GM19351 (cell line): Measurements from ENCODE around the gene CD1E.
"Not testable (repeated sequence)": the region's sequence is repeated elsewhere in the genome, so short reads cannot be mapped to it uniquely, and the experiment has no call there.

ENCODE experiments used
- ATAC-seq: cut with Tn5 transposase; IDR thresholded peaks from one replicate; pipeline ENCODE4 v1.9.1; 2021; ENCODE audit warnings: mild to moderate bottlenecking, moderate library complexity; ENCODE audit not compliant: unreplicated experiment

The CD1E gene

GRCh38 chr1:158357441-158357840 is 3.7 kb downstream of the CD1E start:
- ATAC-seq: no peak

DNA sequence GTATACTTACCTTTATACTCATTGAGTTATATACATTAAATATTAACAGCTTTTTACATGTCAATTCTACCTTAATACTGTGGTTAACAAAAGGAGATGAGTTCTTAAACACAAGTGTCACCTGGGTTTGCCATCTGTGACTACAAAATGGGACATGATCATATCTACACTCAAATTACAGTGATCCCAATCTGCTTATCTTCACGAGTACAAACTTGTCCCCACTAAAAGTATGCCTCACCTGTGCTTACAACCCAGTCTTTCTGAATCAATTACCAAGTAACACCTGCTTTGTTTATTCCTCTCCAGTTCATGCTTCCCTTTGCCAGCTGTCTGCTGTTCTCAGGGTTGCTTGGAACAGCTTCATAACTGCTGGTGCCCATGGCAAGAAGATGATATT is 8.8 kb downstream of the CD1E start:
- no peak for ATAC-seq

- no peak for ATAC-seq
These were observed 9.2 kb downstream of the CD1E start for GRCh38 chr1:158362941-158363340.

DNA sequence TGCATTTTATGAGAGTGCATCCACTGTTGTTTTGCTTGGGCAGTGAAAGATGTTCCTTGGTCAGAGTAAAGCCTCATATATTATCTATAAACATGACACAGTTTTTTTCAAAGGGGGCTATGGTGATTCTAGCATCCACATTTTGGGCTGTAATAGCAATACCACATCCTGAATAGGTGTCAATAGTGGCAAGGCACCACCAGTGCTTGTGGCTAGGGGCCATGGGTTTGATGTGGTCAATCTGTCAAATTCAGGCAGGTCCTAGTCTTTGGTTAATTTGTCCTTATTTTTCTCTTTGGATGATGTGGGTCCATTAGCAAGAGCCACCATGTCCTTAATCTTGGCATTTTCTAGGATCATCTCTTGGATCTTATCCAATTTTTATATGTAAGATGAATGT is 13.1 kb downstream of the CD1E start:
- no peak for ATAC-seq

- peak; percentile 93 for ATAC-seq
These were observed 17.7 kb downstream of the CD1E start for GRCh38 chr1:158371188-158371953.

DNA sequence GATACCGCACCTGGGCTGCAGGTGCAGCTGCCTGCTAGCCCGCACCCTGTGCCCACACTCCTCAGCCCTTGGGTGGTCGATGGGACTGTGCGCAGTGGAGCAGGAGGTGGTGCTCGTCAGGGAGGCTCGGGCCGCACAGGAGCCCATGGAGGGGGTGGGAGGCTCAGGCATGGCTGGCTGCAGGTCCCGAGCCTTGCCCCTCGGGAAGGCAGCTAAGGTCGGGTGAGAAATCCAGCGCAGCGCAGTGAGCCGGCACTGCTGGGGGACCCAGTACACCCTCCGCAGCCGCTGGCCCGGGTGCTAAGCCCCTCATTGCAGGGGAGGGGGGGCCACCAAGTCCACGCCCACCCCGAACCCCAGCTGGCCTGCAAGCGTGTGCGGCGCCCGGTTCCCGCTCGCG is 20.4 kb downstream of the CD1E start:
- ATAC-seq: not testable (repeated sequence)

DNA sequence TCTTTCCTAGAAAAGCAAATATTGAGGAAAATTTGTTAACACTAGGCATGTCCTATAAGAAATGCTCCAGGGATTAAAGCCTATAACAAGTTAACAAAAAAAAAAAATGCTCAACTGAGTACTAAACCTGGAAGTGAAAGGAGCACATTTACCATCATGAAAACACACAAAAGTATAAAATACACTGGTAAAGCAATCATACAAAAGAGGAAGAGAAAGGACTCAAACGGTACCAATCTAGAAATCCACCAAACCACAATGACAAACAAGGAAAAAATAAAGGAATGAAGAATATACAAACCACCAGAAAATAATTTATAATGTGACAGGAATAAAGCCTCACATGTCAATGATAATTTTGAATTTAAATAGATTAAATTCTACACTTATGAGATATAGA is 21.2 kb downstream of the CD1E start:
- no peak for ATAC-seq

DNA sequence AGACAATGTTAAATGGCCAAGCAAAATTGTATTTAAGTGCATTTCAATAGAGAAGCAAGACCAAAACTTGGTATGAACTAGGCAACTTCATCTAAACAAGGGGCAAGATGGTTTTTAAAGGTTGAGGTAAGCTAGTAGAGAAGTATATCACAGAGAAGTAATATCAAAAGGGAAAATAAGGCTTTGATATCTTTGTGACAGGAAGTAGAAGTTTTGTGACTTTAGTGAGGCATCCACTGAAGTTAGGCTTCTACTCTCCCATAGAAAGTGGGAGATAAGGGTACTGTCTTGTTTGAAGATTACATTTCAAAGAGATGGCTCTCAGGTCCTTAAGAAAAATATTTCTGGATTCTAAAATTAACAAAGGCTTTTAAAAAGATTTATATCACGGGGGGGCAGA is 36.6 kb downstream of the CD1E start:
- no peak for ATAC-seq

GRCh38 chr1:158391099-158391498 is 37.4 kb downstream of the CD1E start:
- no peak for ATAC-seq

DNA sequence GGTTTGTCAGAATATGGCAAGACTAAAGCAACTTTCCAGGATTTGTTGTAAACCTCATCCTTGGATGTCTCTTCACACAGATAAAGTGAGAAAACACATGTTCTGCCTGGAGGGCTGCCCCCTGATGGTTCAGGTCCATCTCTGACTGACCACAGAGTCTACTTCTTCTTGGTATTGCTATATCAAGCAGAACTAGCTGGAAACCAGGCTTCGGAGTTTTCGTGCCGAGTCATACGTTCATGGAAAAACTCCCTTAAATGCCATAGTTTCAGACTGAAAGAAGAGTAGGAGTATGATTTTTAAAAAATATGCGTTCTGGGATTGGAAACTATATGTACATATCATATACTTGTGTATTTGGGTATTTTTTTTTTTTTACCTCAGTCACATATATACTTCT is 39.8 kb downstream of the CD1E start:
- no peak for ATAC-seq

- ATAC-seq: no peak
These were observed 43.0 kb downstream of the CD1E start for GRCh38 chr1:158396646-158397045.

GRCh38 chr1:158398818-158399514 is 45.3 kb downstream of the CD1E start, which contains the start of gene OR10T2:
Gene OR10T2, minus strand, starts transcription at chr1:158399466. Its CDS starts 0 bp downstream, at chr1:158399466.
- ATAC-seq: no peak

- ATAC-seq: no peak
These were observed 47.2 kb downstream of the CD1E start for GRCh38 chr1:158400871-158401270.

DNA sequence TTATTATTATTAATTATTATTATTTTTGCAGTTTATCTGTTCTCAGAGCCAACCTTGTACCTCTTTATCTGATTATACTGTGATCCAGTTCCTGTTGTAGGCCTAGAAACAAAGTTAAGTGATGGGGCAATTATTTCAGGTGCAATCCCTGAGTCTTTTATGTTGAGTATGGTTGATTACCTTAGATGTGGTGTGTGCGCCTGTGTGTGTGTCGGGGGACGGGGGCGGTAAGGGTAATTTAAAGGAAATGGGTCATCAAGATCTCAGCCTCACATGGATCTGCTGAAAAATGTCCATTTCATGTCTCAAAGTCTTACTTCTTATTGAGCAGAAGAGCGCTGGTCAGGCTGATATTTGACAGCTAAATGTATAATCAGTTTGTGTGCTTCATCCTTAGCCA is 53.4 kb downstream of the CD1E start:
- no peak for ATAC-seq
